Measurements from ENCODE around the gene GPR85.

The GPR85 gene

DNA sequence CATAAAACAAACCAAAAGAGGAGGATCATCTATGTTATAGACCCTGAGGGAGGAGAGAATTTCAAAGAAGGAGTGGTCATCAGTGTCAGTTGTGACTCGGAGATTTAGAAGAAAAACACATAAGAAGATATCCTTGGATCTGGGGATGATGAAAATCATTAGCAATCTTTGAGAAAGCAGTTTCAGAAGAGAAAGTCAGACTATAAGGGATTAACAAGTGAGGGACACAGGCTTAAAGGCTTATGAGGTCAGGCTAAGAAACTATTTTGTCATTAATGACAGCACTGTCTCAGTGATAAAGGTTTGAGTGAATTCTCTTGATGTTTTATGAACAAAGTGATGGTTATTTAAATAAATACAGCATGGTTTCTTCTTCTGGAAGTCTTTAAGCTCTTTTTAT is 6.1 kb upstream of the GPR85 start:
- TF ChIP-seq, protein P1, sequence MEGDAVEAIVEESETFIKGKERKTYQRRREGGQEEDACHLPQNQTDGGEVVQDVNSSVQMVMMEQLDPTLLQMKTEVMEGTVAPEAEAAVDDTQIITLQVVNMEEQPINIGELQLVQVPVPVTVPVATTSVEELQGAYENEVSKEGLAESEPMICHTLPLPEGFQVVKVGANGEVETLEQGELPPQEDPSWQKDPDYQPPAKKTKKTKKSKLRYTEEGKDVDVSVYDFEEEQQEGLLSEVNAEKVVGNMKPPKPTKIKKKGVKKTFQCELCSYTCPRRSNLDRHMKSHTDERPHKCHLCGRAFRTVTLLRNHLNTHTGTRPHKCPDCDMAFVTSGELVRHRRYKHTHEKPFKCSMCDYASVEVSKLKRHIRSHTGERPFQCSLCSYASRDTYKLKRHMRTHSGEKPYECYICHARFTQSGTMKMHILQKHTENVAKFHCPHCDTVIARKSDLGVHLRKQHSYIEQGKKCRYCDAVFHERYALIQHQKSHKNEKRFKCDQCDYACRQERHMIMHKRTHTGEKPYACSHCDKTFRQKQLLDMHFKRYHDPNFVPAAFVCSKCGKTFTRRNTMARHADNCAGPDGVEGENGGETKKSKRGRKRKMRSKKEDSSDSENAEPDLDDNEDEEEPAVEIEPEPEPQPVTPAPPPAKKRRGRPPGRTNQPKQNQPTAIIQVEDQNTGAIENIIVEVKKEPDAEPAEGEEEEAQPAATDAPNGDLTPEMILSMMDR (IDR thresholded peaks at IDR 0.05) = no peak

DNA sequence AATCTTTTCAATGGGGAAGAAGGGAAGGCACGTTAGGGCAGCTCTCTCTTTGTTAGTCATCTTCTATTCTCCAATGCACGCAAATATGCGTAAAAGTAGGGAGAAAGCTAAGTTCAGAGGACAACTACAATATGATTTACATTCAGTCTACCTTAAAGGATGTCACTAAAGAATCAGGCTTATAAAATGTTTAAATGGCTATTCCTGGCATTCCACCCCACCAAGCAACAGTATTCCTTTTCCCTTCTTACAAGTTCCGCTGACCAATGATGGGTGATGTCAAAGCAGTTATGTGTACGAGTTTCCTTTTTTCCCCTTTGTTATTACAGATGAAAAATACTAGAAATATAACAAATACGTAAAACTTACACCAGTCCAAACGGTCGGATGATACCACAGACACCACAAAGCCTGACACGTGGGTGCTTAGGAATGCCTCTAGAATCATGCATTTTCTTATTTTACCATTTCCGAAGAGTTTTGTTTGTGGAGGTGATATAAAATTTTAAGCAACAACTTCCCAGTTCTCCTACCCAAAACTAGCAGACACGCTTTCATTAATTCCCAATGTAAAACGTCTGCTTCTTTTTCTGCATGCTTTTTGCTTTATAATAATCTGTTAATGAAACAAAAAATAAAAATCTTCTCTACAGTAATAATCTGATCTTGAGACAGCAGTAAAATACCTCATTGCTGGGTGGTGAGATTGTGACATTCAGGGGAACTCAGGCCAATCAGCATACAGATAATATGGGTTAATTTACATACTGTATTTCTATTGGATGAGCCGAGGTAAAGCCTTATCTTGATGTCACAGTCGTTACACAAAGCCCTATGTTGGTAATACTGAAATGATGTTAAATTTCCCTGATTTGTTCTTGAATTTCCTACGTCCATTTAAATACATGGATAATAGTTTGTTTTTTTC is 708 bp upstream of the GPR85 start:
- TF ChIP-seq, protein P1 (IDR thresholded peaks at IDR 0.05) = no peak

DNA sequence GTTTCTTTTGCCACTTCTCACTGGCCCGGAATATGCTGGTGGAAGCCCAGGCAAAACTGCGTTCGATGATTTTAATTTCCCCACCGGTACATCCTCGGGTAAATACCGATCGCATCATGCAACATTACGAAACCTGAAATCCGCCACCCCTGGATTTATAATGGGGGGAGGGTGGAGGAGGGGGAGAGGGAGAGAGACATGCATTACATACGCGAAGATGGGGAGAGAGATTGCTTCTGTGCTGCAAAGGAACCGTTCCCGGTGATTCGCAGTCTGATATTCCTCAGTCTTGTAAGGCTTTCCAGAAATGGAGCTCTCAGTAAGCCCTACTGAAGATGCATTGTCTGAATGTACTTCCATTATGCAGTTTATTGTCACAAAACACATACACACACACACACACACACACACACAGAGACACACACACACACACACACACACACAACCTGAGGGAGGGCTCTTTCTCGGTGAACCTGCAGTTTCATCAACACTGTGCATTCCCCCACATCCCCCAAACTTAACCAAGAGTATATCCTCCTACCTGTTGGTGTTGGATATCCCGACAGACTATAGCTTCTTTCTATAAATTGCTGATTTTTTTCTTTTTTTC is 741 bp downstream of the GPR85 start:
- TF ChIP-seq, protein P1 (IDR thresholded peaks at IDR 0.05) = no peak

DNA sequence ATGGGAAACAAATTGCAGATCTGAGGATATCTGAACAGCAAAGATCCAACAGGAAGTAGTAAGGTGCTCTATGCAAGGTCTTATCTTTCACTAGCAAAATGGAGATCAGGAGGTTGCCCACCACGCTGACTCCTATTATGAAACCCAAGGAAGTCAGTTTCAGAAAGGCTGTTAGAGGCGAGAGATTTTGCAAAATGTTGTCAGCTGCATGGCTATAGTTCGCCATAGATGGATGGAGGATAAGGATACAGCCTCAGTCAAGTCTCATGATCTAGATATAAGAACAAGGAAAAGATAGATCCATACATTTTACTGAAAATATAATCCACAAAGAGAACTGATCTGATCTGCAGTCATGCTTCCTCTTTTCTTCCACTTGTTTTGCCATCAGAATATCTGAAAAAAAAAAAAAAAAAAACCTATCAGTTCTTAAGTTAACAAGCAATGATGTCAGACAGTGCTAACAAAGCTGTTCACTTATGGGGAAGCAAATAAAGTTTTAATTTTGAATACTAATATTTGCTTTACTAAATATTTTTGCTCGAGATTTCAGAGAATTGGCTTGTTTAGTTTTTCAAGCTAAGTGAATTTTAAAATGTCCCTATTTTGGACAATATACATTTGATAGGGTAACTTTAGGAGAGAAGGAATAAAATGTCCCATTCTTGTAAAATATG is 2.0 kb downstream of the GPR85 start:
- TF ChIP-seq, protein P1 (IDR thresholded peaks at IDR 0.05) = no peak

DNA sequence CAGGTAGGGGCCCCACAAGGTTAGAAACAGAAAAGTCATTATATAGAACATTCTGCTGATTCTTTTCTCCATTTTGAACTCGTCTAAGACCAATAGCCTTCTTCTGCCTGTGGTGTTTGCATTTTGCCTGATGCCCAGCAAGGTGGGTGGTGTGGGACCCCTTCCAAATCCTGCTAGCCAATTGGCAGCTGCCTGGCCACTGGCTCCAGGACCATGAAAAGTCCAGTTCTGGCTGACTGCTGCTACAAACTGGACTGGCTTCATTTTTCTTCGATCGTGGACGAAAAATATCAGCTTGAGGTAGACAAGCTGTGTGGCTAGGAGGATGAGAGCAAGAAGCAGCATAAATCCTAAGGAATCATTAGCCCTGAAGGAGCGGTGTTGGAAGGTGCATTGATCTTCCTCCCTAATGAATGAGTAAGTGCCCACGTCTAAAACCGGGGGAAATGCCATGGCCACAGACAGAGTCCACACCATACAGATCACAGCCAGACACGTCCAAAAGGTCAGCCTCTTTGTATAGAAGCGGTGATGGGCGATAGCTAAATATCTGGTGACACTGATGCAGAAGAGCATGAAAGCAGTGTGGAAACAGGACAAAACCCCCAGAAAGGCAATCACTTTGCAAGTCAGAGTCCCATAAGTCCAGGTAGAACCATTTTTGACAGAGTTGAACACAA is 2.7 kb downstream of the GPR85 start:
- TF ChIP-seq, protein P1 (IDR thresholded peaks at IDR 0.05) = no peak

DNA sequence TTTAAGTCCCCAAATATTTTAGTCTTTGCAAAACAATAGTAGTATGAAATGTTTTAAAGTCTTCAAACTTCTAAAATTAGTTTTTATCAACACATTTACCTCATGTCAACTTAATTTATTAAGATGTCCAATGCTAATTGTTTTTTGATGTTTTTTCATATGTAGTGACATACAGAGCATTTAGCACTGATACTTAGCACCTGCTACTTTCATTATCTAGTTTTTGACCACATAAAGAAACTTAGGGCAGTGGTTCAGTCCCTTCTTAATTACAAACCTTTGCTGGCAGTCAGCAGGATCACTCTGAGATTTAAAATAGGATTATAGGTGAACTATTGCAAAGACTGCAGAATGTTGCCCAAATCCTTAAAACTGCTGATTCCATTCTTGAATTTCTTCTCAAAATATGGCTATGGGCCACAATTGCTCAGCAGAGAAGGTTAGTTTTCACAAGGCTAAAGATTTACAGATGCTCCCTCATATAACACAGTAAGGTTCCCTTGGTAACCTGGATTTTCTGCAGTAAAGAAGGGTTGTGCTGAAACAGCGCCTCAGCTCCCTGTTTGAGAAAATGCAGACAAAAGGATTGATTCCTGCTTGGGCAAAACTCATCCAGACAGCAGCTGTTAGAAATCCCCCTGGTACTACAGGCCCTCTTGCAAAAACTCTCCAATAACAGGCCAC is 3.4 kb downstream of the GPR85 start:
- TF ChIP-seq, protein P1 (IDR thresholded peaks at IDR 0.05) = no peak

DNA sequence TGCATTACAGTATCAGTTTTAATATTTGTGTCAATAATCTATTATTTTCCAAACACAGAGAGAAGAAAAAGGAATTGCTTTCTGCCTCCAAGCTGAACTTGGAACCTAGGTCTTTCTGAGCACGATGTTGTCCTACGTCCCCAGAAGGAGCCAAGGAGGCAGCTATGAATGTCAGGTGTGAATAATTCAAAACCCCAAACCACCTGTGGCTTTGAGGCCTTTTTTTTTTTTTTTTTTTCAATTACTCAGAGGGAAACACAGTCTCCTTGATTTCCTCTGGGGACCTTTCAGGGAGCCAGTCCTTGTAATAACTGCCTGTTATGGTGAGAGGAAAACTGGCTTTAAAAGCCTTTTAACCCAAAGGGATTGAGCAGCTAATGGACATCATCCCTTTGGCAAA is 8.3 kb downstream of the GPR85 start:
- TF ChIP-seq, protein P1 (IDR thresholded peaks at IDR 0.05) = no peak
